Measurements from ENCODE around the gene PLXNB3. TPM values are rescaled to one million over a fixed set of nuclear protein-coding genes. Genes with fewer than 3 reads are reported as not detected.

The PLXNB3 gene
- total and polyA plus RNA-seq, 2 of the 13 experiments (the other 11 are each of a cell fraction or from before 2014, with no cell fraction given), result 3.0 to 6.9 TPM

- no peak for TF ChIP-seq RBM39 (IDR thresholded peaks at IDR 0.05; ENCODE audit: low read depth, low read length, poor library complexity, severe bottlenecking)
Observed at GRCh38 chrX:153786669-153787068, 22.6 kb downstream of the PLXNB3 start (continued).

GRCh38 chrX:153789654-153790053 lies 25.6 kb downstream of the PLXNB3 start:
- FAIRE-seq (no peak), ATAC-seq (no peak), DNase-seq (ENCODE audit: low spot score) (no peak)
- H3K4me3 ChIP-seq (replicated peaks in 1 of 3; ENCODE audit: insufficient read depth in 1 of 3, low read depth in 2 of 3, low read length in 3 of 3), result no peak overlapping the region
- no peak for TF ChIP-seq HNF4G (IDR thresholded peaks at IDR 0.05; ENCODE audit: borderline replicate concordance, low read depth, low read length)
- no peak for TF ChIP-seq HNF4G (CRISPR knock-in tag; IDR thresholded peaks at IDR 0.05; ENCODE audit: borderline replicate concordance, low read depth)
- no peak for TF ChIP-seq STAT6 (CRISPR knock-in tag; IDR thresholded peaks at IDR 0.05; ENCODE audit: borderline replicate concordance)
- no peak for TF ChIP-seq HNRNPUL1 (IDR thresholded peaks at IDR 0.05; ENCODE audit: low read depth, low read length)
- TF ChIP-seq FOSL2 (CRISPR knock-in tag; IDR thresholded peaks at IDR 0.05), result no peak
- TF ChIP-seq RORA (CRISPR knock-in tag; IDR thresholded peaks at IDR 0.05), result no peak
- TF ChIP-seq HIVEP1 (CRISPR knock-in tag; IDR thresholded peaks at IDR 0.05), result no peak
- H3K27me3 ChIP-seq (ENCODE audit: control insufficient read depth in 1 of 2, insufficient read depth in 2 of 2, low read length in 2 of 2), result no peaks in the 10 kb centered on the region
- no peak overlapping the region for H3K27ac ChIP-seq (ENCODE audit: extremely low read length, insufficient read depth, low read length)
- H3K4me2 ChIP-seq (ENCODE audit: low read depth, low read length), result no peak overlapping the region
- intact Hi-C loops (cut with micrococcal nuclease; ENCODE audit: unreplicated experiment) (no loop called here), in situ Hi-C loops (cut with HindIII; ENCODE audit: extremely low pct_ligation_motif_present, low pct_unique_long_range_greater_than_20kb) (no loop called here)
- H3K9me3 ChIP-seq (ENCODE audit: low read length), result no peaks in the 10 kb centered on the region
- ChIA-PET CTCF (ENCODE audit: low intra/inter-chr PET ratio, low total read pairs) (no interaction called here), POLR2A (interaction anchor here (1.5 kb wide), 1 partner anchor 9 kb away, joined by 3 read pairs; the partner anchor contains the start of gene SRPK3)
- no peak overlapping the region for H2AFZ ChIP-seq (ENCODE audit: low read length)
- H3K9ac ChIP-seq (ENCODE audit: insufficient read depth, low read depth, low read length), result no peak overlapping the region
- WGBS (ENCODE audit: low lambda C conversion rate), result 96% methylated on average over 4 of the region's 12 CpGs
- peaks cover 12% of the 10 kb centered on the region for H3K79me2 ChIP-seq (ENCODE audit: insufficient read depth, low read length)
- H3K4me1 ChIP-seq (ENCODE audit: insufficient read depth, low read length), result peaks cover 15% of the 10 kb centered on the region
- BruUV-seq (replicated peaks), result no TSS peak
- no peaks in the 10 kb centered on the region for H4K20me1 ChIP-seq (ENCODE audit: insufficient read depth, low read length)
- H3K36me3 ChIP-seq (replicated peaks in 1 of 2; ENCODE audit: control insufficient read depth in 1 of 2, insufficient read depth in 2 of 2, low read length in 2 of 2), result peaks cover 0 to 3% of the 10 kb centered on the region in 2 experiments; a peak in 2 of 5 replicates

Measured in HepG2 (cell line).